Renal cortical epithelial cell (primary cell): ENCODE data around the gene ZCCHC17. TPM values are rescaled to one million over a fixed set of nuclear protein-coding genes. Genes with fewer than 3 reads are reported as not detected.

Experiments used
- total RNA-seq: library from RNA; depleted of rRNA; stranded (reverse); fragments of >200 nt; gene quantifications from 2 replicates; pipeline ENCODE4 v1.2.3, GENCODE V29; 2014

The ZCCHC17 gene
- total RNA-seq, 1 donor from 2014 or later = 50.9 TPM

Other genes with a start within 250 kb of the ZCCHC17 start
- gene PUM1, start 231.3 kb upstream of the ZCCHC17 start, total RNA-seq = 47.8 and 185 TPM in 2 replicates
- gene NKAIN1, start 57.1 kb upstream of the ZCCHC17 start, total RNA-seq = 0.10 TPM in 1 of 2 replicates, not detected in the other
- 54.7 and 117 TPM in 2 replicates for gene SNRNP40, start 244 bp upstream of the ZCCHC17 start, total RNA-seq
- 11.3 and 74.1 TPM in 2 replicates for gene FABP3, start 76.0 kb downstream of the ZCCHC17 start, total RNA-seq
- gene SERINC2, start 116.2 kb downstream of the ZCCHC17 start, total RNA-seq = 16.5 and 38.6 TPM in 2 replicates